ENCODE measurements around the gene STX16.

DNA sequence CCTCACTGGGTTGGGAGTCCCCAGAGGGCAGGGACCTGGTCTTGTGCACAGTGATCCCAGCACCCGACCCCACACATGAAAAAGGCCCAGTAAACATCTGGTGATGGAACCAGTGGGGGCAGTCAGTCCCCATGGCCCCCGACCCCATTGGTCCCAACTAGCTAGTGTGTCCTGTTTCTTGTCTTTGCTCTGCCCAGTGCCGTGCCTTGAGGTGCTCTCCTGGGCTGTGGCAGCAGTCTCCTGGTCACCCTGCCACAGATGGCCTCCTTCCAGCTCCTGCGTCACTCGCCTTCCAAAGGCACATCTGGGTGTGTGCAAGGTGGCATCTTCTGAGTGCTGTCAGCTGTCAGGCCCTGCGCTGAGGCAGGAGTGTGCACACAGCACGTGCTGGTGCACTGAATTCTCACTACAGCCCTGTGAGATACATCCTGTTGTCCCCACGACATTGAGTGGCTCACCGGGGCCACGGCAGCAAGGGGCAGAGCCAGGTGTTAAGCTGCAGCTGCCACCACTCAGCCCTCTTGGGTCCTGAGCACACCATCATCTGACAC lies 45.4 kb downstream of the STX16 start:
- no peak for TF ChIP-seq POLR2A (IDR thresholded peaks at IDR 0.05)
- no peak for TF ChIP-seq CTCF (IDR thresholded peaks at IDR 0.05)

Measured in tibial nerve (tissue), 3 donors.